GM10266 (cell line): ENCODE measurements around the gene CISH.

Source experiments
- DNase-seq: peaks from one replicate; pipeline ENCODE4 v3.0.0; 2012; ENCODE audit errors: extremely low spot score
- CTCF ChIP-seq: IDR thresholded peaks from 2 replicates; pipeline ENCODE4 v1.5.1; 2012; ENCODE audit warnings: mild to moderate bottlenecking, low read depth; ENCODE audit not compliant: control insufficient read depth, insufficient read depth; ENCODE audit errors: missing control alignments

The CISH gene

GRCh38 chr3:50655009-50655830 lies 43.6 kb upstream of the CISH start:
- no peak for DNase-seq
- TF ChIP-seq CTCF, result no peak

GRCh38 chr3:50653937-50654595 lies 42.5 kb upstream of the CISH start:
- DNase-seq, result no peak
- no peak for TF ChIP-seq CTCF

GRCh38 chr3:50652709-50653108 lies 41.1 kb upstream of the CISH start:
- peak; percentile 52 for DNase-seq
- peak; percentile 64 for TF ChIP-seq CTCF

GRCh38 chr3:50651920-50652529 lies 40.5 kb upstream of the CISH start:
- TF ChIP-seq CTCF, result no peak
- DNase-seq, result no peak

GRCh38 chr3:50651445-50651844 lies 39.9 kb upstream of the CISH start:
- no peak for TF ChIP-seq CTCF
- DNase-seq, result no peak

- no peak for TF ChIP-seq CTCF
- DNase-seq, result no peak
Observed at GRCh38 chr3:50650018-50650417, 38.4 kb upstream of the CISH start.
